Loucy (cell line): Measurements from ENCODE around the gene STMND1.

Experiments used
- CTCF ChIP-seq: fragments of 200-600 bp; sonication (generic); conservative IDR thresholded peaks from 2 replicates; pipeline ENCODE4 v1.5.1; 2014; ENCODE audit warnings: mild to moderate bottlenecking, antibody characterized with exemption, low read length
- EZH2phosphoT487 ChIP-seq: fragments of 200-600 bp; IDR thresholded peaks from 2 replicates; pipeline ENCODE4 v1.6.1; 2018; ENCODE audit warnings: antibody characterized with exemption, mild to moderate bottlenecking, moderate library complexity, borderline replicate concordance

DNA sequence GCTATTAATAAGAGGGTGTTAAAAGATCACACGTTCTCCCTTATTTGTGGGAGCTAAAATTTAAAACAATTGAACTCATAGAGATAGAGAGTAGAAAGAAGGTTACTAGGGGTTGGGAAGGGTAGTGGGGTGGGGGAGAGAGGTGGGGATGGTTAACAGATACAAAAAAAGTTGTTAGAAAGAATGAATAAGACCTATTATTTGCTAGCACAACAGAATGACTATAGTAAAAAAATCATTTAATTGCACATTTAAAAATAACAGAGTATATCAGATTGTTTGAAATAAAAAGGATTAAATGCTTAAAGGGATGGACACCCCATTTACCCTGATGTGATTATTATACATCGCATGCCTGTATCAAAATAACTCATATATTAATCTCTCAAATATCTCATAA, 43.3 kb upstream of the STMND1 start:
- TF ChIP-seq CTCF = no peak
- TF ChIP-seq EZH2phosphoT487 = no peak
